ENCODE results near the gene ARMH2. TPM values are rescaled to one million over a fixed set of nuclear protein-coding genes. Genes with fewer than 3 reads are reported as not detected.

The ARMH2 gene
- total and polyA plus RNA-seq, 2 donors (not counting 1 experiment from before 2014, with no cell fraction given) = 0.43 to 5.0 TPM

DNA sequence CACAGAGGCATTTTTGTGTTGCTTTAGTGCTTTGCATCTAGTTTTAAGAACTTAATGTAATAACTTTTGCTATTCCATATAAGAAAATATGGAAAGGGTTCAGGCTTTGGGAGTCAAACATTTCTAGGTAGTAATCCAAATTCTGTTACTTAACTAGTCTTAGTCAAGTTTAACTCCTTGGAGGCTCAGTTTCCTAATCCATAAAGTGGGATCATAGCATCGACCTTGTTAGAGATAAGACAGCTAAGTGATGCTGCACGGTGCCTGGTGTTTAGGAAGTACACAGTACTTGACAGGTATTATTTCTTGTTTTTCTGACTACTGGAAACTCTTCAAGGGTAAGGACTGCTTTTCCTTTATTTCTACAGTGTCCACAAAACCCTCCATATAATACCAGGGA, 24.5 kb upstream of the ARMH2 start:
- H3K27me3 ChIP-seq (replicated peaks in 1 of 4; ENCODE audit: control extremely low read depth in 1 of 4, control insufficient read depth in 3 of 4, insufficient read depth in 4 of 4, low read length in 3 of 4) = no peaks in the 10 kb centered on the region
- CTCF ChIA-PET = interaction anchor here (1.3 to 2.2 kb wide), 2 partner anchors 15 to 195 kb away, joined by 3 to 8 read pairs; no protein-coding TSS in a partner anchor

DNA sequence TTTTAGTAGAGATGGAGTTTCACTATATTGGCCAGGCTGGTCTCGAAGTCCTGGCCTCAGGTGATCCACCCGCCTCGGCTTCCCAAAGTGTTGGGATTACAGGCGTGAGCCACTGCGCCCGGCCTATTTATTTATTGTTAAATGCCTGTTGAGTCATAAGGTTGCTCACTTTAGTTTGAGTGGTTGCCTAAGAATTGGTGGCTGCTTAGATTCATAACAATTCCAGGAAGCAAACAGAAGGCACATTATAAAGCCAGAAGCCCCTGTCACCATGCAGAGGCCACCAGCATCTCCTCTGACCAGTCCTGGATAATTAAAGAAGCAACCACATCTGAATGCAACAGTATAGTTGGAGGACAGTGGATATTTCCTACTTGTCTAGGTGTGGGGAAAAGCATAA, 24.0 kb upstream of the ARMH2 start:
- peaks cover 67% of the 10 kb centered on the region for H4K20me1 ChIP-seq (ENCODE audit: control insufficient read depth, insufficient read depth, low read length, poor library complexity, severe bottlenecking)
- H3K27ac Mint-ChIP-seq = no peak overlapping the region
- no peak for TF ChIP-seq CTCF (IDR thresholded peaks at IDR 0.05)
- TF ChIP-seq EZH2 (IDR thresholded peaks at IDR 0.05; ENCODE audit: borderline replicate concordance, insufficient read depth, low read depth, low read length, poor library complexity, severe bottlenecking) = no peak

More for the DNA sequence above, 24.5 kb upstream of the ARMH2 start:
- TF ChIP-seq EZH2 (IDR thresholded peaks at IDR 0.05; ENCODE audit: borderline replicate concordance, insufficient read depth, low read depth, low read length, poor library complexity, severe bottlenecking) (no peak), CTCF (IDR thresholded peaks at IDR 0.05) (no peak)
- intact Hi-C loops (cut with micrococcal nuclease) = no loop called here
- POLR2A ChIA-PET = interaction anchor here (0.5 kb wide), 1 partner anchor 1202 kb away, joined by 3 read pairs; no protein-coding TSS in a partner anchor
- Histone ChIP-seq H3K36me3 (replicated peaks in 1 of 2; ENCODE audit: control extremely low read depth in 1 of 2, control insufficient read depth in 1 of 2, extremely low read depth in 1 of 2, insufficient read depth in 2 of 2, low read length in 1 of 2) (peaks cover 12 to 97% of the 10 kb centered on the region in 2 experiments), H4K20me1 (ENCODE audit: control insufficient read depth, insufficient read depth, low read length, poor library complexity, severe bottlenecking) (peaks cover 72% of the 10 kb centered on the region), H3K27ac (ENCODE audit: low read length in 2 of 2) (no peak overlapping the region), H3K79me2 (ENCODE audit: control insufficient read depth, insufficient read depth, low read length) (peaks cover 16% of the 10 kb centered on the region), H3K4me3 (ENCODE audit: control extremely low read depth in 1 of 5, extremely low read depth in 1 of 5, insufficient read depth in 1 of 5, low read depth in 2 of 5, low read length in 4 of 5) (no peak overlapping the region), H2AFZ (ENCODE audit: insufficient read depth, low read depth, low read length, poor library complexity, severe bottlenecking) (no peak overlapping the region), H3K4me1 (ENCODE audit: control insufficient read depth in 2 of 2, insufficient read depth in 2 of 2, low read length in 2 of 2) (no peaks in the 10 kb centered on the region), H3K9ac (ENCODE audit: low read length) (no peak overlapping the region), H3K4me2 (replicated peaks; ENCODE audit: low read depth, low read length, poor library complexity, severe bottlenecking) (no peak overlapping the region), H3K9me3 (ENCODE audit: control extremely low read depth in 1 of 3, control insufficient read depth in 2 of 3, insufficient read depth in 1 of 3, low read length in 2 of 3) (no peaks in the 10 kb centered on the region)
- ATAC-seq (ENCODE audit: low read depth) (no peak), DNase-seq (no peak)
- no peaks in the 10 kb centered on the region for H3K9me3 Mint-ChIP-seq (ENCODE audit: insufficient read depth)
- H3K27me3 Mint-ChIP-seq = no peaks in the 10 kb centered on the region
- no peak overlapping the region for H3K4me3 Mint-ChIP-seq
- H3K4me1 Mint-ChIP-seq = peaks cover 2% of the 10 kb centered on the region
- WGBS (ENCODE audit: insufficient coverage) = no CpG with 5 or more reads among the region's 2 CpGs
- H3K27ac Mint-ChIP-seq = no peak overlapping the region

More for the DNA sequence above, 24.0 kb upstream of the ARMH2 start:
- intact Hi-C loops (cut with micrococcal nuclease) = no loop called here
- Histone ChIP-seq H3K4me1 (ENCODE audit: control insufficient read depth in 2 of 2, insufficient read depth in 2 of 2, low read length in 2 of 2) (no peaks in the 10 kb centered on the region), H3K9me3 (ENCODE audit: control extremely low read depth in 1 of 3, control insufficient read depth in 2 of 3, insufficient read depth in 1 of 3, low read length in 2 of 3) (no peaks in the 10 kb centered on the region), H2AFZ (ENCODE audit: insufficient read depth, low read depth, low read length, poor library complexity, severe bottlenecking) (no peak overlapping the region), H3K4me2 (replicated peaks; ENCODE audit: low read depth, low read length, poor library complexity, severe bottlenecking) (no peak overlapping the region), H3K79me2 (ENCODE audit: control insufficient read depth, insufficient read depth, low read length) (peaks cover 12% of the 10 kb centered on the region), H3K4me3 (ENCODE audit: control extremely low read depth in 1 of 5, extremely low read depth in 1 of 5, insufficient read depth in 1 of 5, low read depth in 2 of 5, low read length in 4 of 5) (no peak overlapping the region), H3K36me3 (replicated peaks in 1 of 2; ENCODE audit: control extremely low read depth in 1 of 2, control insufficient read depth in 1 of 2, extremely low read depth in 1 of 2, insufficient read depth in 2 of 2, low read length in 1 of 2) (peaks cover 12 to 97% of the 10 kb centered on the region in 2 experiments), H3K27ac (ENCODE audit: low read length in 2 of 2) (no peak overlapping the region), H3K9ac (ENCODE audit: low read length) (no peak overlapping the region), H3K27me3 (replicated peaks in 1 of 4; ENCODE audit: control extremely low read depth in 1 of 4, control insufficient read depth in 3 of 4, insufficient read depth in 4 of 4, low read length in 3 of 4) (no peaks in the 10 kb centered on the region)
- no peak overlapping the region for H3K4me3 Mint-ChIP-seq
- H3K4me1 Mint-ChIP-seq = peaks cover 2% of the 10 kb centered on the region
- POLR2A ChIA-PET = no interaction called here
- CTCF ChIA-PET = interaction anchor here (1.3 to 2.2 kb wide), 2 partner anchors 15 to 195 kb away, joined by 3 to 8 read pairs; no protein-coding TSS in a partner anchor
- DNase-seq (no peak), ATAC-seq (ENCODE audit: low read depth) (no peak)
- no peaks in the 10 kb centered on the region for H3K27me3 Mint-ChIP-seq
- WGBS (ENCODE audit: insufficient coverage) = 100% methylated on average over 6 of the region's 6 CpGs
- H3K9me3 Mint-ChIP-seq (ENCODE audit: insufficient read depth) = no peaks in the 10 kb centered on the region
